GM21526 (cell line): ENCODE results near the gene PGA4.
"Not testable (repeated sequence)": the region's sequence is repeated elsewhere in the genome, so short reads cannot be mapped to it uniquely, and the experiment has no call there.

Experiments
- ATAC-seq: cut with Tn5 transposase; IDR thresholded peaks from one replicate; pipeline ENCODE4 v1.9.1; 2021; ENCODE audit warnings: moderate library complexity; ENCODE audit not compliant: unreplicated experiment, low FRiP score

PGA4 gene

DNA sequence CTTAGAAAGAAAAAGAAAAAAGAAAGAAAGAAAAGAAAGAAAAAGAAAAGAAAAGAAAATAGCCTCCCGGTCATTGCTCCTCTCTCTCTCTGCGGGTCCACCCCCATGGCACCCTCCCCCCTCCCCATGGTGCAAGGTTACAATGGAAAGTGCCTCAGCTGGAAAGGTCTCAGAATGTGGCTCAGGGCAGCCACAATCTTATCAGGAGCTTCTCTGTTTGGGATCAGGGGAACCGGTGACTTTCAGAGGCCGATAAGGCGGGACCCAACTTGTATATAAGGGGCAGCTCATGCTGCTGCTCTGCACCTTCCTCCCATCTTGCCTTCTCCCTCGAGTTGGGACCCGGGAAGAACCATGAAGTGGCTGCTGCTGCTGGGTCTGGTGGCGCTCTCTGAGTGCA lies at the start of gene PGA4:
Gene PGA4 (plus strand): TSS at position 301 of the 400 bp plus-strand sequence. CDS start 54 bp downstream, at position 355.
- ATAC-seq, result not testable (repeated sequence)

GRCh38 chr11:61172356-61172755 lies 49.8 kb upstream of the PGA4 start:
- no peak for ATAC-seq

DNA sequence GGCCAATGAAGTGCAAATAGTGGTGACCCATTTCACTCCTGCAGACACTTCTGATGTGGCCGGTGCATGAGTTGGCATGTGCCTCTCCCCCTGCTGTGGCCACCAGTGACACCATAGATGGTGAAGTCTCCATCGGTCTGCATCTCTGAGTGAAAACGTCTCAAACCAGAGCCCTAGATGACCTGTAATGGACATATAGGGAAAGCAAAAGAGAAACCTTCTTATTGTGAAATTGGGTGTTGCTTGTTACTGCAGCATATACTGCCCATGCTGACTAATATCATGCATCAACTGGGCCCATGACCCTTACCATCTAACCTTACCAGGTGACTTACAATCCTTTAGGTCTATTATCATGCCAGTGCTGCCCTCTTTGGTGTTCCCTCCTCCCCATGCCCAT lies 49.3 kb upstream of the PGA4 start:
- no peak for ATAC-seq

DNA sequence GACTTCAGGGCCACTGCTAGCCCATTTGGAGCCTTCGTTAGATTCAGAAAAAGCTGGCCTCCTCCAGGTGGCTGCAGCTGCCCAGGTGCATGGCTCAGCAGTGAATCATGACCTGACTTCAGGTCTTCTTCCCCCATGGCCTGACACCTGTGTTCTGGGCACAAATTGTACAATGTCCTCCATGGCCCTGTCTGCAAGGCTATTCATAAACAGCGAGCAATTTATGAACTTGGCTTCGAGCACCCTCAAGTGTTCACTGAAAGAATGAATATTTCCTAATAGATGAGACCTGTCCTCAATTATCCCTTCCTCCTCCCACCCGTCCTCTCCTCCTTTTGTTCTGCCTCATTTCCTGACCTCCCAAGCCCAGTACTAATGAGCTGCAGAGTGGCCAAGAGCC lies 48.7 kb upstream of the PGA4 start:
- no peak for ATAC-seq

GRCh38 chr11:61174273-61174672 lies 47.9 kb upstream of the PGA4 start:
- no peak for ATAC-seq

- ATAC-seq, result no peak
Measured at GRCh38 chr11:61174949-61175348, 47.2 kb upstream of the PGA4 start.

GRCh38 chr11:61176446-61176845 lies 45.7 kb upstream of the PGA4 start:
- no peak for ATAC-seq

- not testable (repeated sequence) for ATAC-seq
Measured at GRCh38 chr11:61180205-61180604, 41.9 kb upstream of the PGA4 start.

DNA sequence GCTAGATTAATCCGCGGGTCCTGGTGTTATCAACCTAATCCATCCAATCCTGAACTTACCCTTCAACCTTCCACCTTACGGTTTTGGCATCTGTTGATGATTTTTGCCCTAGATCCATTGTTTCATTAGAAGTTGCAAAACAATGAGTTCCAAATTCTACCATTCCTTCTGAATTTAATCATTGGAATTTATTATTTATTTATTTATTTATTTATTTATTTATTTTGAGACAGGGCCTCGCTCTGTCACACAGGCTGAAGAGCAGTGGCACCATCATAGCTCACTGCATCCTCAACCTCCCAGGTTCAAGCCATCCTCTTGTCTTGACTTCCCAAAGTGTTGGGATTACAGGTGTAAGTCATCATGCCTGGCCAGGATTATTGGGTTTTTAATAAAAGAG lies 40.7 kb upstream of the PGA4 start:
- no peak for ATAC-seq

DNA sequence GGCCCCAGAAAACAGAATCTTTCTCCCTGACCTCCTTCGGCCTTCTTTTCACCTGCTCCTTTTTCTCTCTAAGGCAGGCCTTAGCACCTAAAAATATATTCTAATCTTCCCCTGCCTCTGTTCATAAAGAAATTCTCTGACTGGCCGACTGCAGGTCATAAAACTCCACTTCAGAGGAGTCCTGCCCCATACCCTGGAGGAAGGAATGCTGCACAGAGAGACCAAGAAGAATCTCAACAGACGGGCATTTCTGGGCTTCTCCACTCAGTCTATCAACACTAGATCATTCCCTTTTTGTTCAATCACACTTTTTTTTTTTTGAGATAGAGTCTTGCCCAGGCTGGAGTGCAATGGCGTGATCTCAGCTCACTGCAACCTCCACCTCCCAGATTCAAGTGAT lies 38.5 kb upstream of the PGA4 start:
- no peak for ATAC-seq

GRCh38 chr11:61186504-61186903 lies 35.6 kb upstream of the PGA4 start:
- ATAC-seq, result no peak

GRCh38 chr11:61187505-61188130 lies 34.5 kb upstream of the PGA4 start:
- ATAC-seq, result no peak

DNA sequence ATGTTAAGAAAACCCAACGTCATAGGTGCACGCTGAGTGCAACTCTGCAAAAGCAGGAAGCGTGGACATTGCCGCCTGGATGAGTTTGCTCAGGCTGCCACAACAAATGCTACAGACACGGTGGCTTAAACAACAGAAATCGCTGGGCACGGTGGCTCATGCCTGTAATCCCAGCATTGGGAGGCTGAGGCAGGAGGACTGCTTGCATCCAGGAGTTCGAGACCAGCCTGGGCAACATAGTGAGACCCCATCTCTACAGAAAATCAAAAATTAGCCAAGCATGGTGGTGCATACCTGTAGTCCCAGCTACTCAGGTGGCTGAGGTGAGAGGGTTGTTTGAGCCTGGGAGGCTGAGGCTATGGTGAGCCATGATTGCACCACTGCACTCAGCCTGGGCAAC lies 32.2 kb upstream of the PGA4 start:
- ATAC-seq, result no peak

GRCh38 chr11:61193596-61193995 lies 28.6 kb upstream of the PGA4 start:
- no peak for ATAC-seq

- no peak for ATAC-seq
Measured at GRCh38 chr11:61194169-61194671, 27.9 kb upstream of the PGA4 start.

- no peak for ATAC-seq
Measured at GRCh38 chr11:61194981-61195695, 27.0 kb upstream of the PGA4 start.

DNA sequence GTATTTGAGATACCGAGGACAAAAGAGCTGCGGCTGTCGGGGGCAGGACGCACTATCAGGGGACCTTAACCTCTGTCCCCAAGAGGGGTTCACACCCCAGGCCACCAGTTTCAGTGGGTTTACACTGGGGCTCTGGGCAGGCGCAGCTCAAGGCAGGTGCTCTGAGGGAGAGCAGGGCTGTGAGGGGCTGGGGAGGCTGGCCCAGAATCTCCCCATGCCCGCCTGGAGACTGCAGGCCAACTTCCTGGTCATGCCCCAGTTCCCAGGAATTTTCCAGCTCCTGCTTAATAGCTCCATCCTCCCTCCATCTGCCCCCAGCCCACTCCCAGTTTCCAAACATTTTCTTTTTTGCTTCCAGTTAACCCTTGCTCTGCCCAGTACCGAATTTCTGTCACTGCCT lies 26.4 kb upstream of the PGA4 start:
- no peak for ATAC-seq

DNA sequence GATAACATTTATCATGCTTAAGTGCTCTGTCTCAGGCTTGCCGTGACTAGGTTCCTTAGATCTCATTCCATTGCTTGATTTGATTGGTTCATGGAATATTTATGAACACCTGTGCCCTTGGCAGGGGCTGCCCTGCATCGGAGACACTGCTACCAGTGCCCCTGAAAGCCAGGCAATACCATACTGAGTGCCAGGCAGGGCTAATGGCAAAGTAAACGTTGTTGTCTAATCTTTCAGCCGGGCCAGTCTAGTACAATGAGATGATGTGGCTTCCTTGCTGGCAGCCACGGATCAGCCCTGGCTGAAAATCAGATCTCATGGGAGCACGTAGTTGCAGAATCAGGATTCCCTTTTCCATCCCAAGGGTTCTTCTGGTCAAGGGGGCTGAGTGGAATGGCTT lies 23.8 kb upstream of the PGA4 start:
- no peak for ATAC-seq

GRCh38 chr11:61198948-61199523 lies 23.1 kb upstream of the PGA4 start:
- ATAC-seq, result no peak

DNA sequence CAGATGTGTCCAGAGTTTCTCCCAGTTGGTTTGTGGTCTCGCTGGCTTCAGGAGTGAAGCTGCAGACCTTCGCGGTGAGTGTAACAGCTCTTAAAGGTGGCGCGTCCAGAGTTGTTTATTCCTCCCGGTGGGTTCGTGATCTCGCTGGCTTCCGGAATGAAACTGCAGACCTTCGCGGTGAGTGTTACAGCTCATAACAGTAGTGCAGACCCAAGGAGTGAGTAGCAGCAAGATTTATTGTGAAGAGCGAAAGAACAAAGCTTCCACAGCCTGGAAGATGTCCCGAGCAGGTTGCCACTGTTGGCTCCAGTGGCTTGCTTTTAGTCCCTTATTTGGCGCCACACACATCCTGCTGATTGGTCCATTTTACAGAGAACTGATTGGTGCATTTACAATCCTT lies 20.7 kb upstream of the PGA4 start:
- ATAC-seq, result no peak

DNA sequence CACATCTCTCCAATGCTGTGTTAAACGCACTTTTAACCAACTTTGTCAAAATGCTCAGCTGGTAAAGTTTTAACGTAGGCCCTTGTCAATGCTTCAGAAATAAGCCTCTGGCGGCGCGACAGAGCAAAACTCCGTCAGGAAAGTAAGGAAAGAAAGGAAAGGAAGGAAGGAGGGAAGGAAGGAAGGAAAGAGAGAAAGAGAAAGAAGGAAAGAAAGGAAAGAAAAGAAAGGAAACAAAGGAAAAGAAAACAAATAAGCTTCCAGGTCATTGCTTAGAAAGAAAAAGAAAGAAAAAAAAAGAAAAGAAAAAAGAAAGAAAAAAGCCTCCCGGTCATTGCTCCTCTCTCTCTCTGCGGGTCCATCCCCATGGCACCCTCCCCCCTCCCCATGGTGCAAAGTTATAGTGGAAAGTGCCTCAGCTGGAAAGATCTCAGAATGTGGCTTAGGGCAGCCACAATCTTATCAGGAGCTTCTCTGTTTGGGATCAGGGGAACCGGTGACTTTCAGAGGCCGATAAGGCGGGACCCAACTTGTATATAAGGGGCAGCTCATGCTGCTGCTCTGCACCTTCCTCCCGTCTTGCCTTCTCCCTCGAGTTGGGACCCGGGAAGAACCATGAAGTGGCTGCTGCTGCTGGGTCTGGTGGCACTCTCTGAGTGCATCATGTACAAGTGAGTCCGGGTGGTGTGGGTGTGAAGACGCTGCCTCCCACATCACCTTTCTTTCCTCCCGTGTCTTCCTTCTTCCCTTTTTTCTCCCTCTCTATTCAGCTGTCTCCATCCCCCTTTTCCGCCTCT lies 19.0 kb upstream of the PGA4 start, which contains the start of gene PGA3:
Gene PGA3 (plus strand): TSS at position 566 of the 797 bp plus-strand sequence. CDS start 50 bp downstream, at position 616.
- not testable (repeated sequence) for ATAC-seq
